ENCODE results near the gene PPP2R3B.

The PPP2R3B gene

GRCh38 chrX:350148-350533, 36.6 kb downstream of the PPP2R3B start:
- no peak overlapping the region for H3K4me3 ChIP-seq (replicated peaks; ENCODE audit: insufficient read depth, low read length)
- no peak overlapping the region for H3K27ac ChIP-seq (replicated peaks)
- TF ChIP-seq POLR2AphosphoS5 (IDR thresholded peaks at IDR 0.05; ENCODE audit: low read depth) (no peak), GABPA (IDR thresholded peaks at IDR 0.05; ENCODE audit: low read depth) (no peak), CTCF (IDR thresholded peaks at IDR 0.05; ENCODE audit: insufficient read depth, low read length) (no peak), SPI1 (IDR thresholded peaks at IDR 0.05; ENCODE audit: borderline replicate concordance, low read depth) (no peak), REST (IDR thresholded peaks at IDR 0.05; ENCODE audit: insufficient replicate concordance, low read depth) (no peak)
- no peak for DNase-seq (ENCODE audit: low read depth in 1 of 2, low spot score in 1 of 2)
- no peaks in the 10 kb centered on the region for H3K27me3 ChIP-seq (ENCODE audit: insufficient read depth, poor library complexity, severe bottlenecking)

- H3K27me3 ChIP-seq (ENCODE audit: insufficient read depth, poor library complexity, severe bottlenecking), result no peaks in the 10 kb centered on the region
- no peak for TF ChIP-seq CTCF (IDR thresholded peaks at IDR 0.05; ENCODE audit: insufficient read depth, low read length)
- TF ChIP-seq REST (IDR thresholded peaks at IDR 0.05; ENCODE audit: insufficient replicate concordance, low read depth), result no peak
- no peak for TF ChIP-seq POLR2AphosphoS5 (IDR thresholded peaks at IDR 0.05; ENCODE audit: low read depth)
- no peak for TF ChIP-seq GABPA (IDR thresholded peaks at IDR 0.05; ENCODE audit: low read depth)
- no peak for TF ChIP-seq SPI1 (IDR thresholded peaks at IDR 0.05; ENCODE audit: borderline replicate concordance, low read depth)
- no peak overlapping the region for H3K4me3 ChIP-seq (replicated peaks; ENCODE audit: insufficient read depth, low read length)
- H3K27ac ChIP-seq (replicated peaks), result no peak overlapping the region
- no peak for DNase-seq (ENCODE audit: low read depth in 1 of 2, low spot score in 1 of 2)
These were observed 37.0 kb downstream of the PPP2R3B start for GRCh38 chrX:349702-350101.

GRCh38 chrX:349196-349595, 37.5 kb downstream of the PPP2R3B start:
- TF ChIP-seq POLR2AphosphoS5 (IDR thresholded peaks at IDR 0.05; ENCODE audit: low read depth), result no peak
- no peak for TF ChIP-seq GABPA (IDR thresholded peaks at IDR 0.05; ENCODE audit: low read depth)
- no peak for TF ChIP-seq SPI1 (IDR thresholded peaks at IDR 0.05; ENCODE audit: borderline replicate concordance, low read depth)
- TF ChIP-seq CTCF (IDR thresholded peaks at IDR 0.05; ENCODE audit: insufficient read depth, low read length), result no peak
- H3K4me3 ChIP-seq (replicated peaks; ENCODE audit: insufficient read depth, low read length), result no peak overlapping the region
- DNase-seq (ENCODE audit: low read depth in 1 of 2, low spot score in 1 of 2), result no peak
- H3K27ac ChIP-seq (replicated peaks), result no peak overlapping the region
- no peaks in the 10 kb centered on the region for H3K27me3 ChIP-seq (ENCODE audit: insufficient read depth, poor library complexity, severe bottlenecking)

GRCh38 chrX:348461-349117, 38.1 kb downstream of the PPP2R3B start:
- no peak overlapping the region for H3K4me3 ChIP-seq (replicated peaks; ENCODE audit: insufficient read depth, low read length)
- no peak for DNase-seq (ENCODE audit: low read depth in 1 of 2, low spot score in 1 of 2)
- no peak for TF ChIP-seq CTCF (IDR thresholded peaks at IDR 0.05; ENCODE audit: insufficient read depth, low read length)
- TF ChIP-seq GABPA (IDR thresholded peaks at IDR 0.05; ENCODE audit: low read depth), result no peak
- no peak for TF ChIP-seq POLR2AphosphoS5 (IDR thresholded peaks at IDR 0.05; ENCODE audit: low read depth)
- no peak overlapping the region for H3K27ac ChIP-seq (replicated peaks)
- H3K27me3 ChIP-seq (ENCODE audit: insufficient read depth, poor library complexity, severe bottlenecking), result no peaks in the 10 kb centered on the region

Data from HL-60 (cell line).